MM.1S (cell line): Measurements from ENCODE around the gene SPPL3.

Experiments
- EZH2 ChIP-seq: fragments of 300-600 bp; sonication (generic); optimal IDR thresholded peaks from 2 replicates; pipeline ENCODE3; 2017; ENCODE audit warnings: low read depth, mild to moderate bottlenecking, antibody characterized with exemption, low read length, mixed read lengths
- EZH2phosphoT487 ChIP-seq: fragments of 300-600 bp; sonication (generic); IDR thresholded peaks from 2 replicates; pipeline ENCODE4 v1.6.1; 2018; ENCODE audit warnings: antibody characterized with exemption, low read length
- TF ChIP-seq, protein P1 (sequence below): fragments of 300-600 bp; sonication (generic); IDR thresholded peaks from 2 replicates; pipeline ENCODE4 v1.5.1; 2016; ENCODE audit warnings: antibody characterized with exemption, low read length, mixed read lengths

DNA sequence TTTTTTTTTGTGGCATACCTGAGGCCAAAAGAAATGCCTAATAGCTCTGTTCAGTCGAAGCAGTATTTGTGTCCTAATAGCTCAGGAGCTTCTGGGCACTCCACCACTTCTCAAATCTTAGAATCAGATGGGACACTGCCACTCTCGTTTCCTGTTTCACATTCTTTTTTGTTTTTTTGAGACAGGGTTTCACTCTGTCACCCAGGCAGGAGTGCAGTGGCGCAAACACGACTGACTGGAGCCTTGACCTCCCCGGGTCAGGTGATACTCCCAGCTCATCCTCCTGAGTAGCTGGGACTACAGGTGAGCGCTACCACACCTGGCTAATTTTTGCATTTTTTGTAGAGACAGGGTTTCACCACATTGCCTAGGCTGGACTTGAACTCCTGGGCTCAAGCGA lies 52.7 kb downstream of the SPPL3 start:
- TF ChIP-seq, protein P1, sequence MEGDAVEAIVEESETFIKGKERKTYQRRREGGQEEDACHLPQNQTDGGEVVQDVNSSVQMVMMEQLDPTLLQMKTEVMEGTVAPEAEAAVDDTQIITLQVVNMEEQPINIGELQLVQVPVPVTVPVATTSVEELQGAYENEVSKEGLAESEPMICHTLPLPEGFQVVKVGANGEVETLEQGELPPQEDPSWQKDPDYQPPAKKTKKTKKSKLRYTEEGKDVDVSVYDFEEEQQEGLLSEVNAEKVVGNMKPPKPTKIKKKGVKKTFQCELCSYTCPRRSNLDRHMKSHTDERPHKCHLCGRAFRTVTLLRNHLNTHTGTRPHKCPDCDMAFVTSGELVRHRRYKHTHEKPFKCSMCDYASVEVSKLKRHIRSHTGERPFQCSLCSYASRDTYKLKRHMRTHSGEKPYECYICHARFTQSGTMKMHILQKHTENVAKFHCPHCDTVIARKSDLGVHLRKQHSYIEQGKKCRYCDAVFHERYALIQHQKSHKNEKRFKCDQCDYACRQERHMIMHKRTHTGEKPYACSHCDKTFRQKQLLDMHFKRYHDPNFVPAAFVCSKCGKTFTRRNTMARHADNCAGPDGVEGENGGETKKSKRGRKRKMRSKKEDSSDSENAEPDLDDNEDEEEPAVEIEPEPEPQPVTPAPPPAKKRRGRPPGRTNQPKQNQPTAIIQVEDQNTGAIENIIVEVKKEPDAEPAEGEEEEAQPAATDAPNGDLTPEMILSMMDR = no peak
- TF ChIP-seq EZH2 = no peak
- TF ChIP-seq EZH2phosphoT487 = no peak
